HG02623 (cell line): ENCODE data around the gene C3orf70.
A peak's percentile ranks its signal among the peaks of the same experiment; 100 is the strongest.

Experiments
- ATAC-seq: cut with Tn5 transposase; IDR thresholded peaks from one replicate; pipeline ENCODE4 v1.9.1; 2021; ENCODE audit warnings: moderate library complexity; ENCODE audit not compliant: unreplicated experiment

C3orf70 gene, protein sequence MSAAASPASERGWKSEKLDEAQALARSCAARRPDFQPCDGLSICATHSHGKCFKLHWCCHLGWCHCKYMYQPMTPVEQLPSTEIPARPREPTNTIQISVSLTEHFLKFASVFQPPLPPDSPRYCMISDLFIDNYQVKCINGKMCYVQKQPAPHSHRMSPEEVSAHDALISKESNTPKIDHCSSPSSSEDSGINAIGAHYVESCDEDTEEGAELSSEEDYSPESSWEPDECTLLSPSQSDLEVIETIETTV

DNA sequence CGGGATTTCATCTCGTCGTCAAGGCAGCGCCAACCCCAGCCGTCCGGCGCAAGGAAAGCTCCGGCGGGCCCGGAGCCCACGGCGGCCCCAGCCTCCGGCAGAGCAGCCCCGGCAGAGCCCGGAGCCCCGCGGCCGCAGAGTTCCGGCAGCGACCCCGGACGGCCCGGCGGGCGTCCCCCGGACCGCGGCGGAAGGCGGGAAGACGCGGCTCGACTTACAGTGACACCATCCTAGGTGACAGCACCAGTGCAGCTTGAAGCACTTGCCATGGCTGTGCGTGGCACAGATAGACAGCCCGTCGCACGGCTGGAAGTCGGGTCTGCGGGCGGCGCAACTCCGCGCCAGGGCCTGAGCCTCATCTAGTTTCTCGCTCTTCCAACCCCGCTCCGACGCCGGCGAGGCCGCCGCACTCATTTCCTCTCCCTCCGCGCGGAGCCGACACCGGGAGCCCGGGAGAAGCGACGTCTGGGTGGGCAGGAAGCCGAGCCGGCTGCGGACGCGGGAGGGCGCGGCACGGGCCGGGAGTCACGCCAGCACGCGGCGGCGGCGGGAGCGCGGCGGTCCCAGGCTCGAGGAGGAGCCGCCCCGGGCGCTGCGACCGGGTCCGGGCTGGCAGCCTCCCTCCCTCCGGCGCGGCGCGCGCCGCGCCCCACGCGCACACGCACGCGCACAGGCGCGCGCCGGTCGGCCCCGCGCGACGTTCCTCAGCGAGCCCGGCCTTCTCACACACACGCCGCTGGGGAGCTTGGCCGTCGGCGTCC, at the start of gene C3orf70:
Gene C3orf70, minus strand, starts transcription at position 651 of the 761 bp plus-strand sequence. Its CDS starts 237 bp downstream, at position 414.
- no peak for ATAC-seq

DNA sequence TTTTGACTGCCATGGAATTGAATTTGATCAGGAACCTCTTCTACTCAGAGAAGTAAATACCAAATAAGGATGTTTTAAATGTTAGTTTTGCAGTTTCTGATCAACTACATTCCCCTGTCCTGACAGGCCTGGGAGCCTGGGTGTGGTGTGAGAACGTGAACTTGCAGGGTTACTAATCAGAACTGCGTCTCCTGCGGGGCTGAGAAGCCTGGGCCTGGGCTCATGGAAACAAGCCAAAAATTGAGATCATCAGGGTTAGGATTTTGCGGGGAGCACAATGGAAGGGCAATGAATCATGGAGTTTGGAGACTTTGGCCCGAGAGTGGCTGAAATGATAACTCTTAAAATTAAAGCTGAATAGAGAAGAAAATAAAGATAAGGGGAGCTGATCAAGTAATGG, 47.8 kb upstream of the C3orf70 start:
- ATAC-seq = no peak

DNA sequence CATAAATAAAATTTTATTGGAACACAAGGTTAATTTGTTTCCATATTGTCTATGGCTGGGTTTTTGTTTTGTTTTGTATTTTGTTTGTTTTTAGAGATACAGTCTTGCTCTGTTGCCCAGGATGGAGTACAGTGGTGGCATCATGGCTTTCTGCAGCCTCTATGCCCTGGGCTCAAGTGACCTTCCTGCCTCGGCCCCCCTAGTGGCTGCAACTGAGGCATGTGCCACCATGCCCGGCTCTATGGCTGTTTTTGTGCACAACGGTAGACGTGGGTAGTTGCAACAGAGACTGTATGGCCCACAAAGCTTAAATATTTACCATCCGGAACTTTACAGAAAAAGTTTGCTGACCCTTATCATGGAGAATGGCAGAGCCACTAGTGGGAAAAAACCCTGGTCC, 46.8 kb upstream of the C3orf70 start:
- ATAC-seq = no peak

DNA sequence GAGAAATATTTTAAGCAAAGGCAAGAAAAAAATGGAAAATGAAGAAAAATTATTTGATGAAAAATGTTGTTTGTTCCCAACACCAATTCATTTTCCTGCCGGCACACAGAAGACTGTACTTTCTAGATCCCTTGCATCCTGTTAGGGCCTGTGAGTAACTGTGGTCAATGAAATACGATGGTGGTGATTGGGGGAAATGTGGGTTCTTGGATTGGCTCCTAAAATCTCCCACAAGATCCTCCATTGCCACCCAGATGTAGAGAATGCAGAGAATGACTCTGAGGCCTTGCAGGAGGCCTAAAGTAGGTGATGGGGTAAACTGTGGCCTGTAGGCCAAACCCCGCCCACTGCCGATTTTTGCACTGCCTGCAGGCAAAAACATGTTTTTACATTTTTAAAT, 46.3 kb upstream of the C3orf70 start:
- ATAC-seq = no peak

DNA sequence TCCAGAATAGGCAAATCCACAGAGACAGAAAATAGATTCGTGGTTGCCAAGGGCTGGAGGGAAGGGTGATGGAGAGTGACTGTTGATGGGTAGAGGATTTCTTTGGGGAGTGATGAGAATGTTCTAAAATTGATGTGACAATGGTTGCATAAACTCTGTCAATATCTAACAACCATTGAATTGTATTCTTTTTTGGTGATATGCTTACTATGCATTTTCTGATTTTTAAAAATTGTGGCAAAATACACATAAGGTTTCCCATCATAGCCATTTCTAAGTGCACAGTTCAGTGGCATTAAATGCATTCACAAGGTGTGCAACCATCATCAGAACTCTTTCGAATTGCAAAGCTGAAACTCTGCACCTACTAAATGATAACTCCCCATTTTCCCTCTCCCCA, 44.2 kb upstream of the C3orf70 start:
- ATAC-seq = no peak

DNA sequence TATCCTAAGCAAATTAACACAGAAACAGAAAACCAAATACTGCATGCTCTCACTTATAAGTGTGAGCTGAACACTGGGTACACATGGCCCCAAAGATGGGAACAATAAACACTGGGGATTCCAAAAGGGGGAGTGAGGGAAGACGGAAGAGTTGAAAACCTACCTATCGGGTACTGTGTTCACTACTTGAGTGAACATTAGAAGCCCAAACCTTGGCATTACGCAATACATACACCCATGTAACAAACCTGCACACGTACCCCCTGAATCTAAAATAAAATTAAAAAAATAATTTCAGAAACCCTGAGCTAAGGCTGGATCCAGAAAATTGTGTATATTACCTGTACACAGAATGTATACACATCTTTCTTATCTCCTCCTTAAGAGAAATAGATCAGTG, 42.8 kb upstream of the C3orf70 start:
- ATAC-seq = no peak

DNA sequence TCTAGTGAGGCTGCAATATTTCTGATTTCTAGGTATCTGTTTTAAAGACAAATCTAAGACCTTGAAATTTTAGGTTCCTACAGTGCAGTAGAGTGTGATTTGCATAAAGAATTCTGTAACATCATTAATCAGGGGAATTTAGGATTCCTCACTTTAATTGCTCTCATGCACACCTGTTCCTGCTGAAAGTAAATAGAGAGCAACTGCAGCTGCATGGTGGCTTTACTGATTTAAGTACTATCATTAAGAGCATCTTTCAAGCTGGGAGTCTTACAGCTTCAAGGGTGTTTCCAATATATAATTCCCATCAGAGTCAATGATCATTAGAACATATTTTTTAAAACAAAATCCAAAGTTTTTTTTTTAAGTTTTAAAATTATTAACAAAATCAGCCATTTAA, 36.0 kb upstream of the C3orf70 start:
- no peak for ATAC-seq

DNA sequence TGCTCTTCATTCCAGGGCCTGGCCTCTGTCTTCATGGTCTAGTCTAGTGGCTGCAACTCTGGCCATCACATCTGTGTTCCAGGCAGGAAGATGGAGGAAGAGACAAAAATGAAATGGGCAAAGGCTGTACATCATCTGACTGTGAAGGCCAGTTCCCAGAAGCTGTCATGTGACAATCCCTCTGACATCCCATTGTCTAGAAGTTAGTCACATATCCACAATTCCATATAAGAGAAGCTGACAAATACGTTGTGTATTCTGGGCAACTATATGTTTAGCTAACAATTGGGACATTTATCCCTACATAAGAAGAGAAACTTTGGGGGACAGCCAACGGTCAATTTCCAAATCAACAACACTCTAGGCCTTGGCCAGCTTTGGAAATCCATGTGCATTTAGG, 34.5 kb upstream of the C3orf70 start:
- ATAC-seq = no peak

DNA sequence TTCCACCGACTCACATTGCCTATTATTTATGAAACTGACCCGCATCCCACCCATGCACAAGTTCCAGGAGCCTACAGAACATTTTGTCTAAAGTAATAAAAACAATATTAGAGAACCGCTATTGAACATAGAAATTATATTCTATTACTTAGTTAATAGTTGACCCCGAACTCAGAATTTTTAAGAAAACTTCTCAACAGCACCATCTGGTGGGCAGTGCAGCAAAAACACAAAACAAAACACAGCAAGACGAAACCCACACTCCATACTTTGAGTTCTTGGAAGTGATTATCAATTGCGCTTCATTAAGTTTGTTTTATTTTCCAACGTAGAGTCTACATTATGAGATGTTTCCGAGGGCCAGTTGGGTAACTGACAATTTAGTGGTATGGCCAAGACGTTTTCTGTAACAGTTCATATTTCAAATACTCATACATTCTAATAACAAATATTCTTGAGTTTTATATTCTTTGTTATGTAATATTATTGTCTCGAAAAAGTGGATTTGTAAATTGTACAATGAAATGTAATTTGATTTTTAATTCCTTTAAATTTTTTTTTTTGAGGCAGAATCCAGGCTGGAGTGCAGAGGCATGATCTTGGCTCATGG, 24.0 kb upstream of the C3orf70 start:
- ATAC-seq = no peak

DNA sequence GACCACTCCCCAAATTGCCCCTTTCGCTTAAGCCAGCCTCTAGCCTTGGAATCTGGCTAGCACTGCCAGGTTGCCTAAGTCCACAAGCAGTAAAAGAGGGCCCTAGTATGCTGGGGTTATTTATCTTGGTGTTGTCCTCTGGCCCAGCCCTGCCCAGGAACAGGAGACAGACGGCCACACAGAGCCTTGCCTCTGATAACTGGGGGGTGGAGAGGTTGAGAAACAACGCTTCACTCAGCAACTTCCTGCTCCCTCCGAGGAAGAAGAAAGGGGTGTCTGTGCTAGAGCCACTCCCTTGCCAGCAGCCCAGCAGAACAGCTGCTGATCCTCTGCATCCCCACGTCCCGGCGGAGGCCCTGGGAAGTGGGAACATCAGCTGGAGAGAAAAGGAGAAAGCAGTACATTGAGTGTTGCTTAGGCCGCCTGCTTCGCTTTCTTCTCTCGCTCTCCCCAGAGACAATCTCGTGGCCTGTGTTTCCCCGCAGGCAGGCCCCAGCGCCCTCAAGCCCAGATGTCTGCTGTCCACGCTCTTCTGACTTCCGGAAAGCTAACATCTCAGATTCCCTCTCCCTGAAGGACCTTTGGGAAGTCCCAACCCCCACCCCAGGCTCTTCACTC, 22.6 kb upstream of the C3orf70 start:
- peak; percentile 55 for ATAC-seq

DNA sequence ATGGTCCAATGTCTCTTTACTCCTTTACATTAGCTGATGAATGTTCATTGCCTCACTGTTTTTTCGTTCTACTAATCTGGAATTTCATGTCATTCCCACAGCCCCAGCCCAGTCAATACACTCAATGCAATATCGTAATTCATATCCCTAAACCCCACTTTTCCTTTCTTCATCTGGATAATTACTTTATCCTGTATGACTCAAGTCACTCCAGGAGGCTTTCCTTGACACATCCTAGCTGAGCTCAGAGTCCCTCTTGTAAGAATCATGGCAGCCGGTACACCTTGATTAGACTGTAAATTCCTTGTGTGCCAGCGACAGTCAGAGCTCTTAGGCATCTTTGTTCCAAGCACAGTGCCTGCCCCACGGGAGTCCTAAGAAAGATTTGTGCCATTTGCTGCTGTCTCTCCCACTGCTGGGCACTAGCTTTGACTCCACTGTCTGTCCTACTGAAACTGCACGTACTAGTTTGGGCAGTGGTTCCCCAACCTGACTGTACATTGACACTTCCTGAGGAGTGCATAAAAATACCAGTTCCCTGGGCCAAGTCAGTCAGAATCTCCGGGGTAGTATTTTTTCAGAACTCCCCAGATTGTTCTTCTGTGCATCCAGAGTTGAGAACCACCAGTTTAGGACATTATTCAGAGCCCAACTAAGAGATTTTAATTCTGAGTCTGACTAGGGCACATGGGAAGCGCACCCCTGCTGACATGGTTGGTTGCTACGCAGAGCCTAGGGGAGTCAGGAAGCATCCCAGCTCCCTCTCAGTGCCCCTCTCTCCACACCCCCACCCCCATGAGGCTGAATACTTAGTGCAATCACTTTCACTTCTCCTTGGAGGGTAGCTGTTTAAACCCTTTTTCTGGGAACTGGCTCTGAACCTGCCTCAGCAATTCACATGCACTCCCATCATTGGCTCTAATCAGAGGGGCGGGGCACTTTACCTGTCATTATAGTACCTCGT, 19.5 kb upstream of the C3orf70 start:
- no peak for ATAC-seq

DNA sequence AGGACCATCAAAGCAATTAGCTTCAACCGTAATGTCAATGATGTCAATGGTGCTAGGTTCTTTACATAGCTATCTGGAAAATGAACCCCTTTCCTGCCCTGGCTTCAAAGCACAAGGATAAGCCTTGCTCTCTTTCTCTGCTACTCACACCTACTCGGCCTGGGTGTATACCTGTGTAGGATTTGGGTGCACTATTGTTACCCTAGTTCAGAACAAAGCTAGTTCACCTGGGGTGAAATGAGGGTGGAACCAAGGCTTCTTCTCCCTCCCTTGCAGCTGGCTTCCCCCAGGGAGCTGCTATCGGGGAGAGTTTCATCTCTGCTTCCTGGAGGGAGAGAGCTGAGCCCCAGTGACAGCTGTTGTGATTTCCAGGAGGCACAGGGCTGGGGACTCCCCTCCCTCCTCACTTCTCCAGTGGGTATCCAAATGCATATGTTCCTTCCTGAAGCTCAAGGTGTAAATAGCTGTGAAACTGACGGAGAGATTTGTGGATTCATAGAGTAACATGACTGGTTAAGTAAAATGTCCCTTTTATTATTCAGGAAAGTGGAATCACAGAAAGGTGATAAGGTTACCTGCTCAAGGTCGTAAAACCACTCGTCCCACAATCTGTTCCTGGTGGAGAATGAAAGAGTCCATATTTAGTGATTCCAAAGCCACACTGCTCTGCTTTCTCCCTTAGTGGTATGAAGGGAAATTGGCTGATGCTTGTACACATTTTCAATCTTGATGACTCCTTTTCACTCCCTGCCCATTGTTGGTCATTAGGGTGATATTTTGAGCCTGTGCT, 11.8 kb upstream of the C3orf70 start:
- no peak for ATAC-seq

DNA sequence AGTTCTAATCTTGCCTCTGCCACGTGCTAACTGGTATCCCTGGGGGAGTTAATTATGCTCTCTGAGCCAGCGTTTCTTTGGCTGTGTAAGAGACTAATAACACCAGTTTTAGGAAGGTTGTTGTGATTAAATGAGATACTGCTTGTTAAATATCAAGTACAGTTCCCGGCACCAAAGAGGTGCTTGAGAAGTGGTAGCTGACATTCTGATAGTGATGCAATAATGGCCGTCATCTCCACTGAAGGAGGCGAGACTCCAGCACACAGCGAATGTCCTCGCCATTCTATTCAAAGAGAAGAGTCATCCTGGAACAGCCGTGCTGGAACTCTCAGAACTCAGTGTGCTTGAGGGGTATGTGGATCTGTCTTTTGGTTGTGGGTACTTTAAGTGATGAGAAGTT, 9.8 kb upstream of the C3orf70 start:
- no peak for ATAC-seq

DNA sequence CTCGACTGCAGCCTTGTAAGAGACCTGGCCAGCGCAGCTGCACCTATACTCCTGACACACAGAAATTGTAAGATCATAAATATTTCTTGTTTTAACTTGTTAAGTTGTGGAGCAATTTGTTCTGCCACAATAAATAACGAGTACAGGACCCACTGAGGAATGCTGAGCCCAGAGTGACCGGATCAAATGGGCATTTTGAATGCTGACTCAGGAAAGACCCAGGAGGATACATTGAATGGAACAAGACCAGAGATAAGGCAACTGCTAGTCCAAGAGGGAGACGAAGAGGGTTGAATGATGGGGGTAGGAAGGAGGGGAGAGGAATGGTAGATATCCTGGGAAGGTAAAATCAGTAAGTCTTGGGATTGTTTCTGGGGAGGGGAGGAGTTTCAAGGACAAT, 8.9 kb upstream of the C3orf70 start:
- ATAC-seq = no peak

DNA sequence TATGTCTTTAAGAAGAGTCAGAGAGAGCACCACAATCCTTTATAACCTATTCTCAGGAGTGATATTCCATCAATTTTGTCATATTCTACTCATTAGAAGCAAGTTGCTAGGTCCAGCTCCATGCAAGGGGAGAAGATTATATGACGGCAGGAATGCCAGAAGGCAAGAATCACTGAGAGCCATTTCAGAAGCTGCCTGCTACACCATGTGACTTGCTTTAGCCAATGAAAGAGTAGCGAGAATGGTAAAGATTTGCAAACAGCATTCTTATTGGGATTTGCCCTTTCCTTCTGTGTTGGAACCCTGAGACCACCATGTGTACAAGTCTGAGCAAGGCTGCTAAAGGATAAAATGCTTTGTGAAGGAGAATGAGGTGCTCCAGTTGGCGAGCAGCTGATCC, 4.5 kb upstream of the C3orf70 start:
- ATAC-seq = no peak

DNA sequence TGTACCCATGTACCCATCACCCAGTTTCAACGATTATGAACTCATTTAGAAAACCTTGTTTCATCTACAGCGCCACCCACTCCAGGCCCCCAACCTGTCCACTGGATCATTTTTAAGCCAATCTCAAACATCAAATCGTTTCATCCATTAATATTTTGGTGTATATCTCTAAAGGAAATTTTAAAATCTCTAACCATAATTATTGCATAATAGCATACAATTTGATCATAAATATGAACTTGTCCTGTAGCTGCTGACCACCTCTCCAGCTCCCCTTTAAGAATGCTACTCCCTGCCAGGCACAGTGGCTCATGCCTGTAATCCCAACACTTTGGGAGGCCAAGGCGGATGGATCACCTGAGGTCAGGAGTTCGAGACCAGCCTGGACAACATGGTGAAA, 2.8 kb upstream of the C3orf70 start:
- ATAC-seq = no peak

DNA sequence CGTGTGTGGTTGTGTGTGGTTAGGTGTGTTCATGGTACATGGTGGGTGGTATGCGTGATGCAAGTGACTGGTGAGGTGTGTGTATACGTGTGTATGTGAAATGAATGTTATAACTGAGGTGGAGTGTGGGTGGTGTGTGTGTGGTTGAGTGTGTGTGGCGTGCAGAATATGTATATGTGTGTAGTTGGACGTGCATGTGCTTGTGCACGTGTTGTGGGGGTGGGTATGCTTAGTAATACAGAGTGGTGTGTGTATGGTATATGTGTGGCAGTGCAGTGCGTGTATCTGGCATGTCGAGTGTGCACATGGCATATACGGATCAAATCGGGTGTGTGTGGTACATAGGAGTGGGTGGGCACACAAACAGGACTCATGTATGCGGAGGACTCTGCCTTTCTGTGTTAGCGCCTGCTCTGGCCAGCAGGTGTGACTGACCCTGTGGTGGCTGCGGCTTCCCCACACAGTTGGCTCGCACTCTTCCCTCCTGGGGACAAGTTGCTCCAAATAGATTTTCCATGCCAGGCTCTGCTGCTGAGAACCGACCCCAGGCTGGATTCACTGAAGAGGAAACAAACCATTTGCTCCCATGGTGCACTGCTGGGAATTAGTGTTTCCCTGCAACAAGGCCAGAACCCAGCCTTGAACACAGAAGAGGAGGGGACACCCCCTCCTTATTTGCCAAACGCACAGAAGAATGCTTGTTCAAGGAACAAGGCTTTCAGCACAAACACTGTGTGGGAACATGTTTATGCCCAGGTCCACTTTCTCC, 1.2 kb upstream of the C3orf70 start:
- no peak for ATAC-seq

DNA sequence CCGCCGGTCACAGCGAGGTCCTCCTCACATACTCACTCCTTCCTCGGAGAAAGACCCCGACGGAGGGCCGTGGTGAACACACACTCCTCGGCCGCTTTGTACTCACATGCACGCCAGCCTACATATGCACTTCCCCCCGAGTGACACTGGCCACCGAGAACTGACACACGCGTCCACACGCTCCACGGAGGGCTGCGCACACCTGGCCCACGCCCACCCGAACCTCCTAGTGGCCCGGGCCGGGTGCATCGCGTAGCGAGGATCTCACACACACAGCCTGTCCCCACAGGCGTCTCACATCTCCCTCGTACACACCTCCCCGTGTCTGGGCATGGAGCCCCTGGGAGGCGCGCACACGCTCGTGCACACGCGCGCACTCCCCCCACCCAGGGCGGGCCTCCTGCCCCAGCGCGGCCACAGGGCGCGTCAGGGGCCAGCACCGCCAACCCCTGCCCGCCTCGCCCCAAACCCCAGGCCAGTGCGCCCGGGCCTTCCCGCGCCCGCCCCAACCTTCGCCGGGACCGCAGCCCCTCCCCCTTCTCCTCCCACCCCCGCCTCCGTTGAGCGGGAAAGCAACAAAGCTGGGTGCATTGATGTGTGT, 411 bp upstream of the C3orf70 start:
- ATAC-seq = no peak

DNA sequence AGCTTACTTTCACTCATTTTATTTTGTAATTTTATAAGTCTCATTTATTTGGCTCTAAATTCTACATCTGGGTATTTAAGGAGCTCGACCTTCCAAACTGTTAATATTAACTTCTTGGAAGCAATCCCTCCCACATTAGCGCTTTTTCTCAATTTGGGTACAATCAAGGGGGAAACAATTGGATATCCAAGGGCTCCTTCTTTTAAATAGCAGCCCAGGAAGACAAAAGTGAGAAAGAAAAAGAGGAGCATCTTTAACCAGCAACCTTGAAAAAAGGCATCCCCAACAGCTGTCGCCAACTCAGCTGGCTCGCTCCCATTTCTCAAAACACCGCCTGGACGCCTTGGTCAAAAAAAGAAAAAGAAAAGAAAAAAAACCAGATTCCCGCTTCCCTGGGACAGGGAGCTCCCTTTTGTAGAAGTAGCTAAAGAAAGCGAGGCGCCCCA, 873 bp downstream of the C3orf70 start:
- ATAC-seq = no peak
